Measurements from ENCODE around the gene CAPN9.

GRCh38 chr1:230778916-230779590 is 31.9 kb downstream of the CAPN9 start:
- TF ChIP-seq CTCF (IDR thresholded peaks at IDR 0.05; ENCODE audit: low read depth, low read length) = no peak
- TF ChIP-seq MYC (IDR thresholded peaks at IDR 0.05; ENCODE audit: low read depth, low read length) = no peak
- TF ChIP-seq, protein P1, sequence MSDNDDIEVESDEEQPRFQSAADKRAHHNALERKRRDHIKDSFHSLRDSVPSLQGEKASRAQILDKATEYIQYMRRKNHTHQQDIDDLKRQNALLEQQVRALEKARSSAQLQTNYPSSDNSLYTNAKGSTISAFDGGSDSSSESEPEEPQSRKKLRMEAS (IDR thresholded peaks at IDR 0.05; ENCODE audit: low read depth, low read length) = no peak
- no peak for TF ChIP-seq POLR2A (IDR thresholded peaks at IDR 0.05; ENCODE audit: extremely low read depth, insufficient read length)

Measured in NB4 (cell line).